Ecto neural progenitor cell (in vitro differentiated cells): ENCODE measurements around the gene HDAC4.

Experiments used
- DNase-seq: peaks from one replicate; pipeline ENCODE4 v3.0.0-alpha.2; 2018; ENCODE audit warnings: low spot score

Gene HDAC4

GRCh38 chr2:239425631-239426030, 24.8 kb upstream of the HDAC4 start:
- no peak for DNase-seq

DNA sequence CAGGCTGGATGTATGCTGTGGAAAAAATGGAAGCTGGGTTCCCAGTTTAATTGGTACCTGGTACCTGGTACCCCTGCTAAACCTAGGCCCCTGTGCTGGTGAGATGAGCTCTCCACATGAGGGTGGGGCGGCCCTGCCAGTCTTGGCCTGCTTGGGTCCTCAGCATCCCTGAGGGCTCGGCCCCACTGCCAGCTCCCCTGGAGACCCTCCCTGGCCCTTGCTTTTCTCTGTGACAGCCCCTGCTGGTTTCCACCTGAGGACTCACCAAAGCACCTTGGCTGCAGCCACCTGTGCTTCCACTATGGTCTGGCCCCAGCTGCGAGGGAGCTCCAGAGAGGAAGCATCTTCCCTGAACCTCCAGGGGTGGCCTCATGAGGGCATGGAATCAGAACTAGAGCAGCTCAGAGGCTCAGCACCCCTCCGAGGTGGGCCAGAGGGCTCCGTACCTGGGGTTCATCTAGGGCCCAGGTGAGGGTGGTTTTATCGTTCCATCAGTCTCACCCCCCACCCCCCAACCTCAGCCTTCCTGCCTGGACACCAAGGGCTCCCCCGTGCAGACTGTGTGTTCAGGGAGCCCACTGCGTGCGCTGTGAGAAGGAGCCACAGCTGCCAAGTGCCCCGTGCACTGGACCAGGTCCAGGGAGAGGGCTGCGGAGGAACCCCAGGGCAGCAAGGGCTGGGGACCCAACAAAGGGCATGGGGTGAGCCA, 23.7 kb upstream of the HDAC4 start:
- no peak for DNase-seq

DNA sequence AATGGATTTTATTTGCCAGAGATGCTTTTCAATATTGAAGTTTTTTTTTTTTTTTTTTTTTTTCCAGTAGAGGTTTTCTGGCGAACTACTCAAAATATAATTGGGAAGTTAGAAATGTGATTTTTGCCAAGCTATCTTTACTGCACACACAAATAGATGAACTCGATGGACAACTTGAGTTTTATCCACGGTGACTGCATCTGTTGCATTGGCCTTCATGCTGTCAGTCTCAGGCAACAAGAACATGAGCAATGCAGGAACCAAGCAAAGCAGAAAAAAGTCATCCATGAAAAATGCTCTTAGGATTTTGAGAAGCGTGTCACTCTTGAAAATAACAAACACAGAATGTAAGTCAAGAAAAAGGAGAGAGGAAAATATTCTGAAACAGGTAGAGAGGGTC, 22.7 kb upstream of the HDAC4 start:
- DNase-seq: no peak

DNA sequence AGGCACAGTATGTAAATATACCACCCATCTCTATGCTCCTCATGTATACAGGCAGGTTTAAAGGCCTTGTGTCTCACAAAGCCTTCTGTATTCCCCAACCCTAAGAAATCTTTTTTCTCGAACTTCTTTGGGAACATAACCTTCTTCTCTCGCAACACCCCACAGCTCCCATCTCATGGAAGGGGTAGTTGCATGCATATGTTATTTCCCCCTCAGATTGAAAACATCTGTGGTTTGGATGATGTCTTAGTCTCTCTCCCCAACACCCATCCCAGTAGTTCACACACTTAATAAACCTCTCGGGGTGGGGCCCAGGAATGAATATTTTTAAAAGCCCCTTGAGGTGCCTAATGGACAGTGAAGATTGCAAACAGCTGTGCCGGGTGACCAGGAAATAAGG, 21.0 kb upstream of the HDAC4 start:
- no peak for DNase-seq

GRCh38 chr2:239420082-239420481, 19.3 kb upstream of the HDAC4 start:
- DNase-seq: no peak

GRCh38 chr2:239418918-239419317, 18.1 kb upstream of the HDAC4 start:
- no peak for DNase-seq

GRCh38 chr2:239412905-239413603, 12.2 kb upstream of the HDAC4 start:
- no peak for DNase-seq

DNA sequence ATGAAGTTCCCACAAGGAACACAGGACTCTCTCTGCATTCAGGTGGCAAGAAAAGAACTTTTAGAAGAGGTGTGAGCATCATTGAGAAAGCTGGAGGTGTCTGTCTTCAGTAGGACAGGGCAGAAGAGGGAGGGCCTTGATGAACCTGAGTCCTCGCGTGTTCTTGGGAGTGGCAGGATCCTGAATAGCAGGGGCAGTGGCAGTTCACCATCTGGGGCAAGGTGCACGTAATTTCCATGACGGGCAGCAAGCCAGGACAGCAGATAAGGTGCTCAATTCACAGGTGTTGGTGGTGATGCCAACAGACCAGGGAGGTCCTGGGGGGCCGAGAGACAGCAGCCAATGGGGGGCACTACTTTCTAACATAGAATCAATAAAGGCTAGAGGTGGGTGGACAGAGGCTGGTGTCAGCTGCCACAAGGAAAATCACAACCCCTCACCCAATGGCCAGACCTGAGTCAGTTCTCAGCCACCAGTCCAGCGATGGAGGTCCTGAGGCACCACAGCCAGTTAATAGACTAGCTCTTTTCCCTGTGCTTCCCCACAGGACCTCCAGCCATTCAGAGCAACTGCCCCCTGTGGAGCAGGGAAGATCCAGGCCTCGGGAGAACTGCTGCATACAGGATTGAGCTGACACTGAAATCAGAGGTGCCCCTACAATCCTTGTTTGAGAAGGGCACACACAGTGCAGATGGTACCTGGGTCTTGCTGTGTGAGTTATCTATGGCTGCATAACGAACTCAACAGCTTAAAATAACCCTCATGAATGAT, 10.9 kb upstream of the HDAC4 start:
- no peak for DNase-seq

- DNase-seq: no peak
These were observed 10.3 kb upstream of the HDAC4 start for GRCh38 chr2:239411117-239411516.

DNA sequence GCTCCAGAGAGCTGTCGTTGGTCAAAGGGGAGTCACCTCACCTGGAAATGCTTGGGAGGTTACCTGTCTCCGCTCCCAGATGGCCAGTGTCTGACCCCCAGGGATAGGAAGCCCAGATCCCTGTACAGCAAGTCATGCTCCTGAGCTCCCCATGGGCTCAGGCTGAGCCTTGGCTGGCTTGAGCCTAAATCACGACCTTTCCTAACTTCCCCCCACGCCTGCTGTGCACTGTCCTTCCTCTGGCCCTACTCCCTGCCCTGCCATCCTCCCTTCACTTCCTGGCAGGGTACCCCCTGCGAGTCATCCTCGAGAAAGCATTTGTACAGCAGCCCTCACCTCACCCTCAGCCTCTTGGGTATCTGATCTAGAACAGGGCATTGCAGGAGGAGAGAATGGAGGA, 9.2 kb upstream of the HDAC4 start:
- no peak for DNase-seq

GRCh38 chr2:239407112-239407511, 6.3 kb upstream of the HDAC4 start:
- DNase-seq: no peak

- peak; percentile 29 for DNase-seq
These were observed 5.6 kb upstream of the HDAC4 start for GRCh38 chr2:239406316-239406995.

DNA sequence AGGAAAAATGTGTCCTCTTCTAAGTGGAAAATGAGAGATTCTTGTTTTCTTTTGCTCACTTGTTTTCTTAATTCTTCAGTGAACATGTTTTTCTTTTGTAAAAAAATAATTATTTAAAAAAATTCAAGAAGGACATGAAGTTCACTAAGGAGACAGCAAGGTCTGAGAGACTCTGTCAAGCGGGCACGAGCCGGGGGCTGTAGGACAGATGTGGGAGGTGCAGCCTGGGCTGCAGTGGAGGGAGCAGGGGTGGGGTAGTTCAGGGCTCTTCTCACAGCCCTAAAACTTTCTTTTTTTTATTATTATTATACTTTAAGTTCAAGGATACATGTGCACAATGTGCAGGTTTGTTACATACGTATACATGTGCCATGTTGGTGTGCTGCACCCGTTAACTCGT, 4.3 kb upstream of the HDAC4 start:
- peak; percentile 34 for DNase-seq

DNA sequence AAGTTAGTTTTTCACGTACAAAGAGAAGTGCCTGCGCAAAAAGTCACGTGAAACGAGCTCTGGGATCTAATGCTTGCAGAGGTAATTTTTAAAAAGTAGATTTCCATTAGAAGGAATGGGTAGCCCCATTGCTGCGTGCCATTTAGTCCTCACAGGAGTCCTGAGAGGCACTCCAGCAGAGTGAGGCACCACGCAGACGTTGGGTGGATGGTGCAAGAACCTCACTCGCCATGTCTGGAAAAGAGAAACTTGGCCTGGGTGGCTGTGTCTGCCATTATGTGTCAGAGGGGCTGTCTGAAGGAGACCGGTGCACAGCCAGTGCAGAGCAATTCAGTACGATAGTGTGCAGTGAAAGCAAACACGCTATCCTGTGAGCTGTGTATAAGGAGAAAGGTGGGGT, 1.8 kb upstream of the HDAC4 start:
- no peak for DNase-seq

- no peak for DNase-seq
These were observed 1.0 kb upstream of the HDAC4 start for GRCh38 chr2:239401881-239402233.

- DNase-seq: peak; percentile 99
These were observed 454 bp upstream of the HDAC4 start for GRCh38 chr2:239401067-239401880.

DNA sequence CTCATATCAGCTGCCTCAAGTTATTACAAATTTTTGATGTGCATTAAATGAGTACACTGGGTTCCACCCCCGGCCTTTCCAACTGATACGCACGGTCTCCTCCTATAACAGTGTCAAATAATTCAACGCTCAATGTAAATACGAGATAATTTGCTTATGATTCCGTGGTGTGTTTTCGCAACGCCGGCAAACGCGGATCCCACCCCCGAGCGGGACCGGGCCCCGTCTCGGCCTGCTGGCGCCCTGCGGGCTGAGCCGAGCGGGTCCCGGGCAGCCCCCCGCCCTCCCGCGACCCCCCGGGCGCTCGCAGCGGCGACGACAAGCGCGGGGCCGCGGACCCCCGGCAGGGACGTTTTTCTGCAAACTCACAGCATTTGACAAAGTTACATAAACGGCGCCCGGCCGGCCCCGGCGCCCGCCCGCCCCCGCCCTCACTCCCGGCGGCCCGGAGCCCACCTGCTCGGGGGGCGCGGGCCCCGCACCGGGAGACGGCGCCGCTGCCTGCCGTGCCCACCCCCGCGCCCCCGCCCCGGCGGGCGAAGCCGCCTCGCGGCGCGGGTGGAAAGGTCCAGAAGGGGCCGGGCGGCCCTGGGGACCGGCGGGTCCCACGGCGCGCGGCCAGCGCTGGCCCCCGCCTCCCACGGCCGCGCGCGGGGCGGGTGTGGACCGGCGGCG, 762 bp downstream of the HDAC4 start:
- DNase-seq: no peak

DNA sequence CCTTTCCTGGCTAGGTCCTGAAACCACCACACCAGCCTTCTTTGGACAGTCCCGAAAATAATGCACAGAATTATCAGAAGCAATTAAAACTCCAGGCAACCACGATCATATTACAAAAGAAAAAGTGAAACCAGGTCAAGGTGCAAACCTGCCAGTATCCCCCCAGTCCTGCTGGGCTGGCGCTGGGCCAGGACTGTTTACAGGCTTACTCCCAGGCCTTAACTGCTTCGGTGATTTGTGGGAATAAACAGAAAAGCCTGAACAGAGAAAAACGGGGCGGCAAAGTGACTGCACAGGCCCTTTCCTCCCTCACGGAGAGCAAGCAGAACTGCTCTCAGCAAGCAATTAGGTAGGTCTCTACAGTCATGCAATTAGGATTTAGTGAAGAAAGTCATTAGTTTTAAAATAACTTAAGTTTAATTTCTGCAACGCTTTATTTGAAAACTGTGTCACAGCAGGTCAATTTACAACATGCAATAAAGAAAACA, 1.3 kb downstream of the HDAC4 start:
- no peak for DNase-seq

- no peak for DNase-seq
These were observed 2.3 kb downstream of the HDAC4 start for GRCh38 chr2:239398521-239398921.

DNA sequence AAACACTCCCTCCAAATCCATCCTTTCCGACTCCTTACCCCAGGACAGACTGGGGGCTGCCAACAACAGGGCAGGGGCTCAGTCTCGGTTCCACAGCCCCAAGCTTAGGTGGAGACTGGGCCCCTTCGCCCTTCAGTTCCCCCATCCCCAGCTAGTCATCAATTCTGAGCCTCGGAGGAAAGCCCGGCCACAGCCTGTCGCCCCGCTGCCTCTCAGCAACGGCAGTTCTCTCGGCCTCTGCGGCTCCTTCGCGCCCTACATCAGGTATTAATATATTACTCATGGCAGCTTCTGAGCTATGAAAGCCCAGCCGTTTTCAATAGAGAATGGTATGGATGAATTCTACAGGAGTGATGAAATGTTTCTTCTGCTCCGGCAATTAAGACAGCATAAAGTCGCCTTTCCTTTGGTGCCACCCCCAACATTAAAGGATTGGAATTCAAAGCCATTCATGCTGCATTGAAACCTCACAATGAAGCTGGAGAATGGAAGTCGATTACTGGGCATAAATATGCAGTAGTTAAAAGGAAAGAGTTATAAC, 2.8 kb downstream of the HDAC4 start:
- no peak for DNase-seq
